Activated CD4-positive, CD25-positive, alpha-beta regulatory T cell (primary cell): ENCODE measurements around the gene DOCK6.
A peak's percentile ranks its signal among the peaks of the same experiment; 100 is the strongest.
"Not testable (repeated sequence)": the region's sequence is repeated elsewhere in the genome, so short reads cannot be mapped to it uniquely, and the experiment has no call there.

Source experiments
- DNase-seq, 4 experiments: peaks; one replicate each; lab custom pipeline; 2025; lab: John Stamatoyannopoulos, UW

Gene DOCK6

GRCh38 chr19:11172576-11172975 lies 89.7 kb downstream of the DOCK6 start:
- DNase-seq, result no peak

- DNase-seq, result no peak
Observed at GRCh38 chr19:11171144-11171543, 91.2 kb downstream of the DOCK6 start.

- no peak for DNase-seq
Observed at GRCh38 chr19:11169896-11170678, 92.2 kb downstream of the DOCK6 start.

GRCh38 chr19:11168568-11168967 lies 93.8 kb downstream of the DOCK6 start:
- no peak for DNase-seq

GRCh38 chr19:11166281-11167142 lies 95.8 kb downstream of the DOCK6 start:
- no peak for DNase-seq

GRCh38 chr19:11165486-11166030 lies 96.8 kb downstream of the DOCK6 start:
- no peak for DNase-seq

GRCh38 chr19:11164879-11165406 lies 97.4 kb downstream of the DOCK6 start:
- no peak for DNase-seq

GRCh38 chr19:11164296-11164695 lies 98.0 kb downstream of the DOCK6 start:
- no peak for DNase-seq

GRCh38 chr19:11160440-11160768 lies 101.9 kb downstream of the DOCK6 start:
- DNase-seq, result not testable (repeated sequence)

GRCh38 chr19:11159598-11160439 lies 102.5 kb downstream of the DOCK6 start:
- DNase-seq, result no peak

- DNase-seq, result peak; percentile 62 to 80 (median 78)
Observed at GRCh38 chr19:11155373-11156120, 106.8 kb downstream of the DOCK6 start, which contains the start of gene SPC24. SPC24 (minus strand) TSS chr19:11155782; CDS start chr19:11155776, 6 bp downstream.

- DNase-seq, result no peak
Observed at GRCh38 chr19:11154683-11155047, 107.7 kb downstream of the DOCK6 start.

GRCh38 chr19:11152318-11153062 lies 109.8 kb downstream of the DOCK6 start:
- DNase-seq, result no peak

GRCh38 chr19:11151181-11151580 lies 111.1 kb downstream of the DOCK6 start:
- DNase-seq, result no peak
